Measurements from ENCODE around the gene SAMM50.

The SAMM50 gene

GRCh38 chr22:44024288-44024921 lies 69.2 kb downstream of the SAMM50 start, which contains the start of gene PARVB:
Gene PARVB, plus strand, starts transcription at chr22:44024302. Its CDS starts 38 bp downstream, at chr22:44024340.
- no peaks in the 10 kb centered on the region for H3K27me3 ChIP-seq (replicated peaks; ENCODE audit: control insufficient read depth, insufficient read depth, low read length)
- DNase-seq (ENCODE audit: extremely low read depth, insufficient read length): peak; percentile 66
- peaks cover 1% of the 10 kb centered on the region; the same call in 1 of the 2 replicates for H3K36me3 ChIP-seq (ENCODE audit: control insufficient read depth, insufficient read depth, low read length)
- peak; percentile 3 for TF ChIP-seq CTCF (IDR thresholded peaks at IDR 0.05; ENCODE audit: insufficient read depth, low read length, poor library complexity, severe bottlenecking)
- H3K4me3 ChIP-seq (replicated peaks; ENCODE audit: low read depth, low read length): peak within 1 kb of the TSS; percentile 79

DNA sequence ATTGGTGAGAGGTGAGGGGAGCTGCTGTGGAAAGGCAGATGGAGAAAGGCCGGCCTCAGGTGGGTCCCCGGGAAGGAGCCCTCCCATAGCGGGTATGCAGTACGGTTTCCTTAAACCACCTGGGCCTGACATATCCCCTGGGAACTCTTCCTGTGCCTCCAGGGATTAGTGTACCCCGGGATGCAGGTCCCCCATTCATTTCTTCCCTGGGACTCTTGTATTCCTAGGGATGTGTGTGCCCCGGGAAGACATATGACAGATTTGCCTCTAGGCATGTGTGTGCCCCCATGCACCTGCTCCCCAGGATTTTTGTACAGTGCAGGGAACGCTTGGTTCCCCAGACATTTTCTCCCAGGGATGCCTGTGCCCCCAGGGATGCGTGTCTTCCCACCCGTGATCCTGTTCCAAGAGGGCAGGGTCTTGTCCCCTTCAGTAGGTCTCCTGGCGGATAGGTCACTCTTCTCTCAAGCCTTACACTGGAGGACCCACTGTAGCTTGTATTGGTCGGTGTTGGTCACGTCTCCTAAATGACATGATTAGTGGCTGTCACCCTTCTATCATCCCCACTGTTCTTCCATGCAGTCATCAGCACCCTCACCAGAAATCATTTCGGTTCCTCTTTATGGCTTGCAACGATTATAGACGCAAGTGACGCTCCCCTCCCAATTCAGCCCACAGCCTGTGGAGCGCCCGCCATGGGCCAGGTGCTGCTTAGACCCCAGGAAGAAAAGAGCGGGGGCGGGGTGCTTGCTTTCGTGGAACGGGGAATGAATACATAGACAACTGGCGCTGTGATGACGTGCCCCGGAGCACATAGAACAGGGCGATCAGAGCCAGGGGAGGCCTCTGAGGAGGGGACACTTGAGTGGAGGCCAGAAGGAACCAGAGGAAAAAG lies 70.2 kb downstream of the SAMM50 start:
- peak; percentile 90 for DNase-seq (ENCODE audit: extremely low read depth, insufficient read length)
- H3K4me3 ChIP-seq (replicated peaks; ENCODE audit: low read depth, low read length): peak overlapping the region; percentile 79
- peak; percentile 7 for TF ChIP-seq CTCF (IDR thresholded peaks at IDR 0.05; ENCODE audit: insufficient read depth, low read length, poor library complexity, severe bottlenecking)
- peaks cover 1% of the 10 kb centered on the region; the same call in 1 of the 2 replicates for H3K36me3 ChIP-seq (ENCODE audit: control insufficient read depth, insufficient read depth, low read length)
- H3K27me3 ChIP-seq (replicated peaks; ENCODE audit: control insufficient read depth, insufficient read depth, low read length): no peaks in the 10 kb centered on the region

GRCh38 chr22:44026066-44026629 lies 70.9 kb downstream of the SAMM50 start:
- DNase-seq (ENCODE audit: extremely low read depth, insufficient read length): peak; percentile 45
- H3K36me3 ChIP-seq (ENCODE audit: control insufficient read depth, insufficient read depth, low read length): peaks cover 7% of the 10 kb centered on the region
- TF ChIP-seq CTCF (IDR thresholded peaks at IDR 0.05; ENCODE audit: insufficient read depth, low read length, poor library complexity, severe bottlenecking): no peak
- no peaks in the 10 kb centered on the region for H3K27me3 ChIP-seq (replicated peaks; ENCODE audit: control insufficient read depth, insufficient read depth, low read length)
- H3K4me3 ChIP-seq (replicated peaks; ENCODE audit: low read depth, low read length): peak overlapping the region; percentile 75

DNA sequence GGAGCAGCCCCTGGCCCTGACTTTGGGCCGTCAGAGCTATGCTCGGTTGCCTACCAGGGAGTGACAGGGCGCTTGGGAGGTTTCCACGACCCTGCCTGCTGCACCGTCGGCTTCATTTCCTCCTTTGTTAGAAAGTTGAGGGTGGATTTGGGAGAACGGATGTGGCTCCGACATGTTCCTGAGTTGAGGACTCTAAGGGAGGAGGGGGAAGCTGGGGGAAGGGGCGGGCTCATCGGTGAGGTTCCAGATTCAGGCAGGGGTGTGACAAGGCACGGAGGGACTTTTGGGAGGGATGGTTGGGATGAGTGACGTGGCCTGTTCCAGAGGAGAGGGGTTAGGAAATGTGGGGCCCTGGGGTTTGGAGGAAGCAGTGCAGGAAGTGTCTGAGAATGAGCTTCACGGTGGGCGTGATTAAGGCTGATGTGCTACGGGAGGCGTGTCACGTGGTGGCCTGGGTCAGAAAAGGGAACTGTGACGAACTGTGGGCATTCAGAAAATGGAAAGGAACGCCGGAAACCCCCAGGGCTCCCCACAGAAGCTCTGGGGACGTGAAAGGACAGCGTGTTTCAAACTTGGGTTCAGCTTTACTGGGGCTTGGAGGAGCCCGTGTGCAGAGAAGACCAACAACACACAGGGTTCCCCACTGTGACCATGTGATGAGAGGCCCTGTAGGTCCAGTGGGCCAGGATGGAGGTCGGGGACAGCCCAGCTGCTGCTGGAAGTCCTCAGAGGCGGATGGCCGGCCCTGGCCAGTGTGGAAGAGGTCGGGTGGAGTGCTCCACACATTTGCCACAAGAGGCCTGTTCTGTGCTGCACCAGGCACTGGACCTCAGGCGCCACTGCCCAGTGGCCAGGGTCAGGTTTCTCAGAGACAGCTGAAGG lies 71.6 kb downstream of the SAMM50 start:
- peak; percentile 80 for DNase-seq (ENCODE audit: extremely low read depth, insufficient read length)
- H3K36me3 ChIP-seq (ENCODE audit: control insufficient read depth, insufficient read depth, low read length): peaks cover 8% of the 10 kb centered on the region
- TF ChIP-seq CTCF (IDR thresholded peaks at IDR 0.05; ENCODE audit: insufficient read depth, low read length, poor library complexity, severe bottlenecking): no peak
- peak overlapping the region; percentile 75 for H3K4me3 ChIP-seq (replicated peaks; ENCODE audit: low read depth, low read length)
- H3K27me3 ChIP-seq (replicated peaks; ENCODE audit: control insufficient read depth, insufficient read depth, low read length): no peaks in the 10 kb centered on the region

GRCh38 chr22:44028091-44028490 lies 72.8 kb downstream of the SAMM50 start:
- TF ChIP-seq CTCF (IDR thresholded peaks at IDR 0.05; ENCODE audit: insufficient read depth, low read length, poor library complexity, severe bottlenecking): no peak
- H3K36me3 ChIP-seq (ENCODE audit: control insufficient read depth, insufficient read depth, low read length): peaks cover 10% of the 10 kb centered on the region
- no peak overlapping the region for H3K4me3 ChIP-seq (replicated peaks; ENCODE audit: low read depth, low read length)
- no peak for DNase-seq (ENCODE audit: extremely low read depth, insufficient read length)
- no peaks in the 10 kb centered on the region for H3K27me3 ChIP-seq (replicated peaks; ENCODE audit: control insufficient read depth, insufficient read depth, low read length)

All from GM06990 (cell line).